AG09319 (cell line): ENCODE results near the gene MDP1.

Source experiments
- DNase-seq: peaks from one replicate; pipeline ENCODE4 v3.0.0-alpha.2; 2010; ENCODE audit warnings: low read depth; ENCODE audit errors: extremely low read depth
- CTCF ChIP-seq: IDR thresholded peaks from 2 replicates; pipeline ENCODE4 v1.5.1; 2011; ENCODE audit warnings: low read depth, mild to moderate bottlenecking, inconsistent platforms, low read length, moderate library complexity

MDP1 gene

DNA sequence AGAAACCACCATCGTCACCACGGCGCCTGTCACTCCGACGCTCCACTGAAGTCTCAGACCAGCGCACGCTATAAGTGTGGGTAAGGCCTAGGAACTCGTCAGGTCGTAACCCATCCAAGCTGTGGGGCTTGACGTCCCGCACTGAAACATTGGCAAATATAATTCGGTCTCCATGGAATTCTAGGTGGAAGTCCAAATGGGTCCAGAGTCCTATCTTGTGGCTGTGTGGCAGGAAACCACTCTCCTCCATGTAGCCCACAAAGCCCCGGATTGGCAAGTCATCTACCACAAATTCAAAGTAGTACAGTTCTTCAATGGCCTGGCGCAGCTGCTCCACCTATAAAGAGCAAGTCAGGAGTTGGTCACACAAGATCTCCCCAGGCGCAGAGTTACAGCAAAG lies 22.9 kb downstream of the MDP1 start:
- no peak for TF ChIP-seq CTCF
- DNase-seq = no peak

DNA sequence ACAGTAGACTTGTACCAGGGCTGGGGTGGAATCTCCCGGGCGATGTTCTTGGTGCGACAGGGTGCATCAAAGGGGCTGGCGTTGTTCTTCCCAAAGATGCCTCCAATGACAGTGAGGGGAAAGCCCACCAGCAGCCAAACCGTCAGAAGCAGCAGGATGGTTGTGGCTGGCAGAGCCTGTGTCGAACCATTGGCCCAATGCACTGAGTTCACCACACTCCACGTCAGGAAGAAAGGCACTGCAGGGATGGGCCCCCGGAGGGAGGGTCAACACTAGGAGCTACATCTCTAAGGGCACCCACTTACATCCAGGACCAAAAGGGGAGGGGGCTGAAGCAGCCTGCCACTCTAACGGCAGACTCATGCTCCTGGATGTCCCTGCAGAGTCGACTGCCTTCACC lies 25.4 kb downstream of the MDP1 start:
- TF ChIP-seq CTCF = no peak
- no peak for DNase-seq

GRCh38 chr14:24189460-24189859 lies 26.4 kb downstream of the MDP1 start:
- no peak for TF ChIP-seq CTCF
- DNase-seq = no peak

DNA sequence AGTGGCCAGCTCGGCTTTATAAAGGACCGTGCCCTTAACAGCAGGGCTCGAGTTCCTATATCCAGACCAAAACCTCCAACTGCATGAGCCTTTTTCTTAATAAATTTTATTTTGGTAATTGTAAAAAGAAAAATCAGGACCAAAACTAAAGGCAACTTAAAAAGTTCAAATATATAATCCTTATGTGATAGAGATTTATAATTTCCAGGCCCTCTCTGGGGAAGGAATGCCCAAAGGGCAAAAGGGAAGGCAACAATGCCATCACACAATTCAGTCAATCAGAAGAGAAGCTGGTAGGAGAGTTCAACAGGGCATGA lies 26.8 kb downstream of the MDP1 start:
- no peak for TF ChIP-seq CTCF
- DNase-seq = no peak

DNA sequence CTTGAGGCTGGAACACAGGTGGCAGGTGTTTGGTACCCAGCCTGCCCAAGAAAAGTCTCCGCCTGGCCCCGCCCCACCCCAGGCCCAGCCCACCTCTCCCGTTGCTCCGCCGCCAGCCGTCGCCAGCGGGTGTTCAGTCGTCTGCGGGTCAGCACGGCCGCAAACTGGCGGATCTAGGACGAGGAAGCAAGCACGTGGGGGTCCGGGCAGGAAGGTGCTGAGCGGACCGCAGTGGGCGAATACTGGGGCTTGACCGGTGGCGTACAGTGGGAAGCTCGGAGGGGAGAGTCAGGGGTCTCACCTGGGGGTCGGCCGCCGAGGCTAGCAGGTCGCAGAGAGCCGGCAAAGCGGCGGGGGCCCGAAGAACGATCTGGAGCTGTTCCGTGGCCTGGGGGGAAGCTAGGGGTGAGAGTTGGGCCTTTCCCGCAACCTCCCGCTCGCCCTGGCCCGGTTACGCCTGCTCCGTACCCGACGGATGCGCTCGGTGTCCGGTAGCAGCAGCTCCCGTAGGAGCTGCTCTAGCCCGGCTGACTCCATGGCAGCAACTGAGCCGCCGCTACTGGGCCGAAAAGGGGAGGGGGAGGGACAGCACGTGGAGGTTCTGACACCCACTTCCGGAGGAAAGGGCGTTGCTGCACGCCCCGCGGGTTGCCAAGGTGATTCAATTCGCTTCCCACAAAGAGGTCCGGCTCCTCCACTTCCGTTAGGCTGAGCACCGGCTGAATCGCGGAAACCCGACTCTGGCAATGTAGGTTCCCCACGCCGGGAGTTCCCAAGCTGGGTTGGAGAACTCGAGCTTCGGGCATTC lies 27.4 kb downstream of the MDP1 start, which contains the start of gene IPO4:
Gene IPO4, minus strand, starts transcription at position 566 of the 808 bp plus-strand sequence. Its CDS starts 29 bp downstream, at position 537.
- peak; percentile 95 for DNase-seq
- TF ChIP-seq CTCF = no peak

- TF ChIP-seq CTCF = no peak
- no peak for DNase-seq
Measured at GRCh38 chr14:24187539-24187915, 28.3 kb downstream of the MDP1 start.

GRCh38 chr14:24186831-24187538 lies 28.9 kb downstream of the MDP1 start:
- DNase-seq = no peak
- TF ChIP-seq CTCF = no peak
